Upper lobe of left lung (tissue), 6 donors: ENCODE data around the gene EXOC6B. TPM values are rescaled to one million over a fixed set of nuclear protein-coding genes. Genes with fewer than 3 reads are reported as not detected.

Experiments
- ATAC-seq, 2 donors: fragments of 200-7000 bp; cut with Tn5 transposase; one replicate each; pipeline ENCODE4 v1.9.1; 2022; ENCODE audit warnings: mild to moderate bottlenecking in 2 of 2, moderate library complexity in 2 of 2; ENCODE audit not compliant: low FRiP score in 2 of 2
- DNase-seq, 2 donors: peaks; one replicate each; pipeline ENCODE4 v3.0.0-alpha.2; 2019 to 2020
- H3K27ac ChIP-seq, 4 donors: fragments of 200-600 bp; sonication (generic); one replicate each; pipeline ENCODE4 v1.5.1; 2016 to 2019
- H3K27me3 ChIP-seq, 4 donors: fragments of 200-600 bp; sonication (generic); one replicate each; pipeline ENCODE4 v1.5.1; 2017 to 2019
- H3K36me3 ChIP-seq, 4 donors: fragments of 200-600 bp; sonication (generic); one replicate each; pipeline ENCODE4 v1.5.1; 2016 to 2019
- H3K4me1 ChIP-seq, 4 donors: fragments of 200-600 bp; sonication (generic); one replicate each; pipeline ENCODE4 v1.5.1; 2018 to 2019
- H3K4me3 ChIP-seq, 4 donors: fragments of 200-600 bp; sonication (generic); one replicate each; pipeline ENCODE4 v1.5.1; 2017 to 2019; ENCODE audit warnings: mild to moderate bottlenecking in 2 of 4, moderate library complexity in 1 of 4
- H3K9me3 ChIP-seq, 4 donors: fragments of 200-600 bp; sonication (generic); one replicate each; pipeline ENCODE4 v1.5.1; 2018 to 2019
- CTCF ChIP-seq, 6 experiments: fragments of 450-650 bp in 4 of 6; fragments of 200-600 bp in 2 of 6; sonication (generic) in 2 of 6; IDR thresholded peaks; one replicate each; pipeline ENCODE4 v1.5.1; 2016 to 2019; ENCODE audit warnings: antibody characterized with exemption in 6 of 6
- EP300 ChIP-seq, 4 donors: sonication (generic); formaldehyde crosslinking; IDR thresholded peaks; one replicate each; pipeline ENCODE4 v1.5.1; 2017; ENCODE audit warnings: antibody characterized with exemption in 4 of 4, control low read depth in 2 of 4
- POLR2A ChIP-seq, 4 donors: fragments of 450-650 bp; IDR thresholded peaks; one replicate each; pipeline ENCODE4 v1.5.1; 2016 to 2017; ENCODE audit warnings: antibody characterized with exemption in 4 of 4, mild to moderate bottlenecking in 2 of 4
- POLR2AphosphoS5 ChIP-seq, 2 donors: sonication (generic); formaldehyde crosslinking; IDR thresholded peaks; one replicate each; pipeline ENCODE4 v1.5.1; 2017; ENCODE audit warnings: antibody characterized with exemption in 2 of 2
- WGBS, 2 donors: methylation state at CpG; one replicate each; pipeline ENCODE4 v1.1.5; 2017 to 2018; 5-methylcytosine and 5-hydroxymethylcytosine counted together
- total RNA-seq, 6 donors: library from RNA; depleted of rRNA in 4 of 6; stranded (reverse); fragments of >200 nt in 4 of 6; gene quantifications; one replicate each; pipeline versions ENCODE4 v1.1.0 to v1.2.1, GENCODE V29; 2016 to 2021
- donor health status: DM: no; HTN: no; CAD: no; lungs with moderate emphysema.
- donor health status: DM: no; HTN: yes; CAD: no; lungs with severe emphysema.

Gene EXOC6B
- total RNA-seq, 6 donors from 2014 or later, result 11.0 to 56.6 (median 24.0) TPM

GRCh38 chr2:72718876-72719275 lies 107.0 kb downstream of the EXOC6B start:
- Histone ChIP-seq H3K27me3 (no peaks in the 10 kb centered on the region), H3K27ac (no peak overlapping the region), H3K9me3 (no peaks in the 10 kb centered on the region), H3K4me1 (peaks cover 0 to 6% (median 2%) of the 10 kb centered on the region in 4 donors), H3K36me3 (peaks cover 0 to 7% (median 0%) of the 10 kb centered on the region in 4 donors), H3K4me3 (no peak overlapping the region)
- ATAC-seq (no peak), DNase-seq (no peak)
- TF ChIP-seq EP300 (IDR thresholded peaks at IDR 0.05) (no peak), POLR2AphosphoS5 (IDR thresholded peaks at IDR 0.05) (no peak), CTCF (IDR thresholded peaks at IDR 0.05) (no peak), POLR2A (IDR thresholded peaks at IDR 0.05) (no peak)

- H3K36me3 ChIP-seq, result peaks cover 0 to 10% (median 0%) of the 10 kb centered on the region in 4 donors
- 34 to 89% methylated on average over 2 of the region's 2 CpGs for WGBS, 2 donors
- H3K9me3 ChIP-seq, result no peaks in the 10 kb centered on the region
- TF ChIP-seq CTCF (IDR thresholded peaks at IDR 0.05) (no peak), EP300 (IDR thresholded peaks at IDR 0.05) (no peak), POLR2A (IDR thresholded peaks at IDR 0.05) (no peak), POLR2AphosphoS5 (IDR thresholded peaks at IDR 0.05) (no peak)
- ATAC-seq (no peak), DNase-seq (no peak)
- no peak overlapping the region for H3K4me3 ChIP-seq
- H3K27me3 ChIP-seq, result no peaks in the 10 kb centered on the region
- no peak overlapping the region for H3K27ac ChIP-seq
- peaks cover 0 to 6% (median 2%) of the 10 kb centered on the region in 4 donors for H3K4me1 ChIP-seq
These were observed 109.2 kb downstream of the EXOC6B start for GRCh38 chr2:72716601-72717000.

DNA sequence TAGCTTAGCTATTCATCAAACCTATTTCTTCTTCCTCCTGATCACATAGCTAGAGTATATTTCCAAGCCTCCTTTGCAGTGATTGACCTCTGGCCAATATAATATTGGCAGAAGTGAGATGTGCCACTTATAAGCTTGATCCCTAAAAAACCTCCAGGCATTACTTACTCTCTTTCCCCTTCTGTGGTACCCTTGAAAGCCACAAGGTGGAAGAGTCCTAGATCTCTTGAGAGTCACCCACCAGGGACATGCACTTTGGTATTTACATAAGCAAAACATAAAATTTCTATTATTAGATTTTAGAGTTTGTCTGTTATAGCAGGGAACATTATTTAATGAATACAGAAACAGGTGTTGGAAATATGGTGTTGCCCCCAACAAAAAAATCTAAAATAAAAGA lies 112.0 kb downstream of the EXOC6B start:
- no peak overlapping the region for H3K4me3 ChIP-seq
- H3K4me1 ChIP-seq, result no peaks in the 10 kb centered on the region
- peaks cover 0 to 10% (median 0%) of the 10 kb centered on the region in 4 donors for H3K36me3 ChIP-seq
- H3K27me3 ChIP-seq, result no peaks in the 10 kb centered on the region
- ATAC-seq (no peak), DNase-seq (no peak)
- no peak overlapping the region for H3K27ac ChIP-seq
- TF ChIP-seq POLR2A (IDR thresholded peaks at IDR 0.05) (no peak), CTCF (IDR thresholded peaks at IDR 0.05) (no peak), POLR2AphosphoS5 (IDR thresholded peaks at IDR 0.05) (no peak), EP300 (IDR thresholded peaks at IDR 0.05) (no peak)
- no peaks in the 10 kb centered on the region for H3K9me3 ChIP-seq

DNA sequence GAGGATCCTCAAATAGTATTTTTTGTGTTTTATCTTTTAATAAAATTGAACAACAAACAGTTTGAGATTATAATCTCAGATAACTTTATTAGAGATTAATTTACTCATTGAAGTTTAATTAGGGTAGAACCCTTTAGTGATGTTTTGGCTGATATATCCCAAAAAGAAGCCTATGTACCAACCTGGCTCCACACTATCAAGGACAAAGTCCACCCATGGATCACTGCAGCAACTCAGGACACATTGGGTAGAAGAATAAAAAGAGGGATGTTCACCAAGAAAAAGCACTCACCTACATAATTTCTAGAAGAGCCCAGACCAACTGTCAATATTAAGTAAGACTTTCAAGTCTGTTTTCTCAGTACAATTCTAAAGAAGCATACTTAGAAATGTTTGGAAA lies 112.9 kb downstream of the EXOC6B start:
- Histone ChIP-seq H3K4me1 (no peaks in the 10 kb centered on the region), H3K36me3 (peaks cover 0 to 10% (median 0%) of the 10 kb centered on the region in 4 donors), H3K27ac (no peak overlapping the region), H3K4me3 (no peak overlapping the region), H3K9me3 (no peaks in the 10 kb centered on the region), H3K27me3 (no peaks in the 10 kb centered on the region)
- TF ChIP-seq POLR2A (IDR thresholded peaks at IDR 0.05) (no peak), POLR2AphosphoS5 (IDR thresholded peaks at IDR 0.05) (no peak), CTCF (IDR thresholded peaks at IDR 0.05) (no peak), EP300 (IDR thresholded peaks at IDR 0.05) (no peak)
- ATAC-seq (no peak), DNase-seq (no peak)

GRCh38 chr2:72712304-72712703 lies 113.5 kb downstream of the EXOC6B start:
- peaks cover 0 to 10% (median 0%) of the 10 kb centered on the region in 4 donors for H3K36me3 ChIP-seq
- no peak for ATAC-seq
- H3K4me3 ChIP-seq, result no peak overlapping the region
- no peaks in the 10 kb centered on the region for H3K9me3 ChIP-seq
- no peak for DNase-seq
- TF ChIP-seq POLR2AphosphoS5 (IDR thresholded peaks at IDR 0.05) (no peak), POLR2A (IDR thresholded peaks at IDR 0.05) (no peak), CTCF (IDR thresholded peaks at IDR 0.05) (no peak), EP300 (IDR thresholded peaks at IDR 0.05) (no peak)
- no peaks in the 10 kb centered on the region for H3K4me1 ChIP-seq
- H3K27me3 ChIP-seq, result no peaks in the 10 kb centered on the region
- no peak overlapping the region for H3K27ac ChIP-seq
